ENCODE data around the gene CST11. TPM values are rescaled to one million over a fixed set of nuclear protein-coding genes. Genes with fewer than 3 reads are reported as not detected.

Gene CST11
- polyA plus RNA-seq, 4 donors, result not detected

- no peak for DNase-seq (ENCODE audit: low read depth in 4 of 4, low spot score in 3 of 4)
Measured at GRCh38 chr20:23454816-23455215, 2.1 kb upstream of the CST11 start.

DNA sequence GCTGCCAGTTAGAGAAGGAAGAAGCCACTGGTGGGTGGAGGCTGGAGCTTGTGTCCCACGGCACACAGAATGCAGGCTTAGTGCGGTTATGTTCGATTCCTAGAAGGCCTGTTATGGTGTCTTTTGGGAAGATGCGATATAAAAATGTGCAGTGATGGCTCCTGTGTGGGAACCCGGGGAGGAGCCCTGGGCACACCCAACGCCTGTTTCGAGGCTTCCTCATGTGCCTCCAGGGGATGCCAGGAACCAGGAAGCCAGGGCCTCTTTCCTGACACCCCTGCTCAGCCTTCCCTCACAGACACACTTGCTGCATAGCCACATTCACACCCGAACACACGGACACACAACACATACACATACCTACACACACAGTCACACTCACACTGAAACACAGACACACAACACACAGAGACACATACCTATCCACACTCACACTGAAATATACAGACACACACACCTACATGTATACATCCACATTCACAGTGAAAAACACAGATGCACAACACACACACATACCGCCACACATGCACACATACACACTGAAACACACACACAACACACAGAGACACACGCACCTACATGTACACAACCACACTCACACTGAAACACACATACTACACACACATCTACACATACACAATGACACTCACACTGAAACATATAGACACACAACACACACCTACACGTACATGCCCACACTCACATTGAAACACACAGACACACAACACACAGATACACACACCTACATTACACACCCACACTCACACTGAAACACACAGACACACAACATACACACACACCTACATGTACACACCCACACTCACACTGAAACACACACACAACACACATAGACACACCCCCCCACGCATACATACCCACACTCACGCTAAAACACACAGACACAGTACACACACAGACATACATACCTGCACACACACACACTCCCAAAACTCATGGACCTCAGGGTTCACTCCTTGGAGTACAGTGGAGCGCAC lies 1.2 kb upstream of the CST11 start:
- no peak for DNase-seq (ENCODE audit: low read depth in 4 of 4, low spot score in 3 of 4)

GRCh38 chr20:23451956-23452487 lies 654 bp downstream of the CST11 start:
- no peak for DNase-seq (ENCODE audit: low read depth in 4 of 4, low spot score in 3 of 4)

DNA sequence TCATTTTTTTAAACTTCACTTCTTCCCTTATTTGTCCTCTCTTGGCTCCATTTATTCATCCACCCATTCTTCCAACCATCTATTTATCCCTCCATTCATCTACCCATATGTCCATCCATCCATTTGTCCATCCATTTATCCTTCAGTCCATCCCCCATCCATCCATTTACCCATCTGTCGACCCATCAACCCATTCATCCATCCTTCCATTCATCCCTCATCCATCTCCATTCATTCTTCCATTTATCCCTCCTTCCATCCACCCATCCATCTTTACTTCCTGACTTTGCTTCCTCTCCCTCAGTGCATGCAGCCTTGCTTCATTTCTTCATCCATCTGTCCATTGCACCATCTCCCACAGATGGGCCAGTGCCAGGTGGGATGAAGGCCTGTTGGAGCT lies 1.8 kb downstream of the CST11 start:
- no peak for DNase-seq (ENCODE audit: low read depth in 4 of 4, low spot score in 3 of 4)

GRCh38 chr20:23449421-23449820 lies 3.3 kb downstream of the CST11 start:
- no peak for DNase-seq (ENCODE audit: low read depth in 4 of 4, low spot score in 3 of 4)

DNA sequence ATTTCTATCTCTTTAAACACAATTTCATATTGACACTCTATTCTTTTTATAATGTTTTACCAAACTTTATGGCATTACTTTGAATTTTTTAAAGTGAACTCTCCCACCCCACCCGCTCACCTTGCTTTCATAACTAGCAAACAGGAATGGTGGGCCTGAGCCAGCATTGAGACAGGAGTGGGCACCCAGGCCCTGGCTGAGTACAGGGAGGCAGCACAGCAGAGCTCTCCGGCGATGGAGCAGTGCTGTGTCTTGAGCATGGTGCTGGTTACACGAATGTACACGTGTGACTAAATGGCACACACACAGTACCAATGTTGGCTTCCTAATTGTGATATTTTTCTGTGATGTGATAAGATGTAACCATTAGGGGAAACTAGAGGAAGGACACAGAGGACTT lies 4.5 kb downstream of the CST11 start:
- DNase-seq (ENCODE audit: low read depth in 4 of 4, low spot score in 3 of 4), result no peak

GRCh38 chr20:23446505-23446904 lies 6.2 kb downstream of the CST11 start:
- DNase-seq (ENCODE audit: low read depth in 4 of 4, low spot score in 3 of 4), result no peak

DNA sequence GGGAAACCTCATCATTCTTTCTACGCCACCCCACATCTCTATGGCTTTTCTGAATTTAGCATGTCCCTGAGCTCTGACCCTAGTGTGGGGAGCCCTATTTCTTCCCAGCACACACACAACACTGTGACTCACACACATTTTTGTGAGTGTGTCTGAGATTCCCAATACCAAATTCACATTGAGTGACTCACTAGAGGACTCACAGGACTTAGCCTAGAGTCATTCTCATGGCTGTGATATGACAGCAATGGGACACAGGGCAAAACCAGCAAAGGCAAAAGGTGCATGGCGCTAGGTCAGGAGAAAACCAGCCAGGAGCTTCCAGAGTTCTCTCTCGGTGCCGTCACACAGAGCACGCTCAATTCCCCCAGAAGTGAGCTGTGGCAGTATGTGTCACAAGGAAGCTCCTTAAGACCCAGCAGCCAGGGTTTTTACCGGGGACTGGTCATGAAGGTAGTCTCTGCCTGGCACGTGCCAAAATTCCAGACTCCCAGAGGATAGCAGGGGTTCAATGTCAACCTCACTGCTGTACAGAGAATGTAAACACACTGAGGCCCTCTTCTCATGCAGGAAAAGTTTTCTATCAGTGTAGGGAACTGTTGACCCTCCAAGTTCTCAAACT lies 7.0 kb downstream of the CST11 start:
- no peak for DNase-seq (ENCODE audit: low read depth in 4 of 4, low spot score in 3 of 4)

GRCh38 chr20:23444859-23445258 lies 7.8 kb downstream of the CST11 start:
- no peak for DNase-seq (ENCODE audit: low read depth in 4 of 4, low spot score in 3 of 4)

DNA sequence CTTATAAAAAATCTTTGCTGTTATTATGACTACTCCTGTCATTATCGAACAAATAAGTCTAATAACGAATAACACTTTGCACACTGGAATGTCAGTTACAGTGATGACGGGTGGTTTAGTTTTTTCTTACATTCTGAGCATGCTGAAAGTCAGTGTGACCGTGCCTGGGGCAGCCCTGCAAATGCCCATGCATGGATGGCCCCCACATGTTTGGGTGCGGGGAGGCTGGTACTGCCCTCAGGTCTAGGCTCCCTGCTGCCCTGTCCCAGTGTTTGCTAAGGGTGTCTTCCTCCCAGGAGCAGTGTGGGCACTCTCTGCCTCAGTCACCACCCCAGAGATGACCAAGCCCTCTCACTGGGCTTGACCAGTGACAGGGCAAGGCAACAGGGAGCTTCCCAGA lies 10.2 kb downstream of the CST11 start:
- no peak for DNase-seq (ENCODE audit: low read depth in 4 of 4, low spot score in 3 of 4)

- DNase-seq (ENCODE audit: low read depth in 4 of 4, low spot score in 3 of 4), result peak; percentile 67 to 74 (median 68)
Measured at GRCh38 chr20:23441850-23442313, 10.8 kb downstream of the CST11 start.

GRCh38 chr20:23440004-23440403 lies 12.7 kb downstream of the CST11 start:
- no peak for DNase-seq (ENCODE audit: low read depth in 4 of 4, low spot score in 3 of 4)

- no peak for DNase-seq (ENCODE audit: low read depth in 4 of 4, low spot score in 3 of 4)
Measured at GRCh38 chr20:23438661-23439060, 14.0 kb downstream of the CST11 start.

GRCh38 chr20:23437126-23437899 lies 15.4 kb downstream of the CST11 start:
- no peak for DNase-seq (ENCODE audit: low read depth in 4 of 4, low spot score in 3 of 4)

- no peak for DNase-seq (ENCODE audit: low read depth in 4 of 4, low spot score in 3 of 4)
Measured at GRCh38 chr20:23436681-23437080, 16.0 kb downstream of the CST11 start.

- no peak for DNase-seq (ENCODE audit: low read depth in 4 of 4, low spot score in 3 of 4)
Measured at GRCh38 chr20:23435626-23436539, 16.8 kb downstream of the CST11 start.

DNA sequence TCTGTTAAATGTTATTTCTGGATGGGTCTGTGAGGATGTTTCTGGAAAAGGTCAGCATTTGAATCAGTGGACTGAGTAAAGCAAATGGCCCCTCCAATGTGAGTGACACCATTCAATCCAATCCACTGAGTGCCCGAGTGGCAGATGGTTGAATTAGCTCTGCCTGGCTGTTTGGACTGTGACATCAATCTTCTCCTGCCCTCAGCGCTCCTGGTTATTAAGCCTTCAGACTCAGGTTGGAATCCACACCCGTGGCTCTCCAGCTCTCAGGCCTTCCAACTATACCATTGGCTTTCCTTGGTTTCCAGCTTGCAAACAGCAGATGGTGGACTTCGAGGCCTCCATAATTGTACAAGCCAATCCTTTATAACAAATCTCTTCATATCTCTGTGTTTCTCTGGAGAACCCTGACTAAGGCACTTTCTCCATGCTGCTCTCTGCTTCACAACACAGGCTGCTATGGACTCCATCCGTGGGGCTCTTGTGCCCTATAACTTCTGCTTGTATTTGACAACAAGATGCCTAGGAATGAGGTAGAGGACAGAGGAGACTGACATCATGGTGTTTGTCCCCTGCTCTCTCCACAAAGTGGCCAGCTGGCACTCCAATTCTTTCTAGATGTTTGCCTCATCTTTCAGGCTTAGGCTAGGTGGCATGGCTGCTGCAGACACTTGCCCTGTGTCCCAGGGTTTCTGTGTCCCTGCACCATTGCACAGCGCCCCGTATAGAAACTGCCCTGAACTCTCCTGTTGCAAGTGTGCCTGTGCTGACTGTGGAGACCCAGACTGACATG lies 18.0 kb downstream of the CST11 start:
- no peak for DNase-seq (ENCODE audit: low read depth in 4 of 4, low spot score in 3 of 4)

DNA sequence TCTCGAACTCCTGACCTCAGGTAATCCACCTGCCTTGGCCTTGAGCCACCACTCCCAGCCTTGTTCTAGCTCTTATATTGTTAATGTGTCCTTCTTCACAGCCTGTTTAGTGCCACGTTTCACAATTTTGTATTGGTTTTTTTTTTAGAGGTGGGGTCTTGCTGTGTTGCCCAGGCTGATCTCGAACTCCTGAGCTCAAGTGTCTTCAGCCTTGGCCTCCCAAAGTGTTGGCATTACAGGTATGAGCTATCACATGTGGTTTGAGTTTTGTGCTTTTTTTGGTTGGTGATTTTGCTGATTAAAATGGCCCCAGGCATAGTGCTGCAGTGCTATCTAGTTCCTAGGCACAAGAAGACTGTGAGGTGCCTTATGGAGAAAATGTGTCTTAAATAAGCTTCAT lies 19.0 kb downstream of the CST11 start:
- no peak for DNase-seq (ENCODE audit: low read depth in 4 of 4, low spot score in 3 of 4)

- DNase-seq (ENCODE audit: low read depth in 4 of 4, low spot score in 3 of 4), result no peak
Measured at GRCh38 chr20:23425129-23425528, 27.5 kb downstream of the CST11 start.
